Keratinocyte (primary cell): ENCODE measurements around the gene OLFML2B. TPM values are rescaled to one million over a fixed set of nuclear protein-coding genes. Genes with fewer than 3 reads are reported as not detected.

Source experiments
- DNase-seq: peaks from one replicate; pipeline ENCODE4 v3.0.0-alpha.2; 2011; ENCODE audit warnings: low read depth, missing footprints, low spot score
- FAIRE-seq: peaks from 2 replicates; lab custom pipeline; 2011; peaks lifted over from hg19 to GRCh38; lab: Jason Lieb, UNC
- H2AFZ ChIP-seq: 2 replicates; pipeline ENCODE4 v1.6.0; 2012; ENCODE audit warnings: low read length, control low read depth, inconsistent platforms; ENCODE audit not compliant: control insufficient read depth
- H3K27ac ChIP-seq: 2 replicates; pipeline ENCODE4 v1.5.1; 2011; ENCODE audit warnings: low read length; ENCODE audit not compliant: control insufficient read depth, insufficient read depth
- H3K27me3 ChIP-seq: 3 replicates; pipeline ENCODE4 v1.6.0; 2011; ENCODE audit warnings: low read length; ENCODE audit not compliant: control insufficient read depth, insufficient read depth; ENCODE audit errors: extremely low read depth
- H3K36me3 ChIP-seq, 2 experiments: 2 replicates in 1 of 2; 3 replicates in 1 of 2; pipeline ENCODE4 v1.5.1; 2011; ENCODE audit warnings: low read length in 2 of 2, mild to moderate bottlenecking in 1 of 2; ENCODE audit not compliant: control insufficient read depth in 2 of 2, insufficient read depth in 2 of 2; ENCODE audit errors: extremely low read depth in 1 of 2
- H3K4me1 ChIP-seq: 3 replicates; pipeline ENCODE4 v1.5.1; 2011; ENCODE audit warnings: low read length; ENCODE audit not compliant: control insufficient read depth, insufficient read depth; ENCODE audit errors: extremely low read depth
- H3K4me2 ChIP-seq: 3 replicates; pipeline ENCODE4 v1.6.0; 2011; ENCODE audit warnings: low read depth, low read length; ENCODE audit not compliant: control insufficient read depth, insufficient read depth; ENCODE audit errors: extremely low read depth
- H3K4me3 ChIP-seq, 3 experiments: fragments of 200-600 bp in 1 of 3; sonication (generic) in 1 of 3; 2 replicates in 2 of 3; 3 replicates in 1 of 3; pipeline ENCODE4 v1.5.1; 2011 to 2016; ENCODE audit warnings: low read length in 3 of 3, mild to moderate bottlenecking in 3 of 3, control low read depth in 2 of 3, inconsistent platforms in 1 of 3, low read depth in 1 of 3, mixed read lengths in 1 of 3, mixed run types in 1 of 3, moderate library complexity in 1 of 3; ENCODE audit not compliant: control insufficient read depth in 2 of 3, insufficient read depth in 2 of 3; ENCODE audit errors: extremely low read depth in 1 of 3
- H3K79me2 ChIP-seq: 2 replicates; pipeline ENCODE4 v1.6.0; 2012; ENCODE audit warnings: low read length; ENCODE audit not compliant: control insufficient read depth, insufficient read depth
- H3K9ac ChIP-seq: 3 replicates; pipeline ENCODE4 v1.6.0; 2011; ENCODE audit warnings: low read length; ENCODE audit not compliant: control insufficient read depth, insufficient read depth; ENCODE audit errors: extremely low read depth
- H3K9me1 ChIP-seq: 3 replicates; pipeline ENCODE4 v1.6.0; 2011; ENCODE audit warnings: low read length; ENCODE audit not compliant: control insufficient read depth, insufficient read depth; ENCODE audit errors: extremely low read depth
- H3K9me3 ChIP-seq: 2 replicates; pipeline ENCODE4 v1.5.1; 2012; ENCODE audit warnings: low read depth, low read length; ENCODE audit not compliant: control insufficient read depth
- H4K20me1 ChIP-seq: 3 replicates; pipeline ENCODE4 v1.6.0; 2011; ENCODE audit warnings: low read length; ENCODE audit not compliant: control insufficient read depth, insufficient read depth; ENCODE audit errors: extremely low read depth
- CTCF ChIP-seq, 3 experiments: IDR thresholded peaks in 1 of 3; conservative IDR thresholded peaks in 1 of 3; optimal IDR thresholded peaks in 1 of 3; 2 replicates in 2 of 3; 3 replicates in 1 of 3; pipeline versions ENCODE3 to v1.5.1; 2011; ENCODE audit warnings: low read length in 3 of 3, mild to moderate bottlenecking in 3 of 3, moderate library complexity in 2 of 3, control low read depth in 1 of 3, inconsistent platforms in 1 of 3; ENCODE audit not compliant: insufficient read depth in 2 of 3; ENCODE audit errors: extremely low read depth in 1 of 3
- EZH2 ChIP-seq: IDR thresholded peaks from one replicate; pipeline ENCODE4 v1.6.1; 2012; ENCODE audit warnings: inconsistent platforms, mild to moderate bottlenecking, low read length, moderate library complexity
- dilution Hi-C: fragments of 300-500 bp; cut with MboI; formaldehyde crosslinking; loops from one replicate; pipeline ENCODE4 v1.7.0; 2020; ENCODE audit warnings: low sequenced_read_pairs; ENCODE audit not compliant: extremely low pct_ligation_motif_present
- polyA plus RNA-seq, 5 experiments: library from polyadenylated mRNA; depleted of rRNA in 3 of 5; stranded (reverse) in 3 of 5; stranded (forward) in 1 of 5; unstranded in 1 of 5; fragments of >200 nt; gene quantifications; 1 replicate in 1 of 5; 2 replicates in 3 of 5; 3 replicates in 1 of 5; pipeline versions ENCODE4 v1.2.1 to v1.2.3, GENCODE V29; 2011 to 2012; ENCODE audit warnings: missing spikeins in 2 of 5, low read depth in 1 of 5, low replicate concordance in 1 of 5

Gene OLFML2B
- polyA plus RNA-seq, 1 donor (not counting 4 experiments of a cell fraction or from before 2014, with no cell fraction given), result not detected

GRCh38 chr1:161973924-161974845 lies 49.5 kb downstream of the OLFML2B start:
- TF ChIP-seq CTCF (optimal IDR thresholded peaks at IDR 0.05 in 1 of 3, IDR thresholded peaks at IDR 0.05 in 1 of 3, conservative IDR thresholded peaks at IDR 0.05 in 1 of 3; ENCODE audit: extremely low read depth in 1 of 3, insufficient read depth in 2 of 3, low read length in 3 of 3) (no peak), EZH2 (no peak)
- DNase-seq (no peak), FAIRE-seq (no peak)
- Histone ChIP-seq H3K4me1 (no peaks in the 10 kb centered on the region), H3K27me3 (peaks cover 37% of the 10 kb centered on the region), H4K20me1 (no peaks in the 10 kb centered on the region), H3K9me1 (no peaks in the 10 kb centered on the region), H3K79me2 (no peaks in the 10 kb centered on the region), H3K36me3 (no peaks in the 10 kb centered on the region), H2AFZ (no peak overlapping the region), H3K4me3 (no peak overlapping the region), H3K27ac (no peak overlapping the region), H3K9ac (no peak overlapping the region), H3K9me3 (no peaks in the 10 kb centered on the region), H3K4me2 (no peak overlapping the region)
- dilution Hi-C loops, result no loop called here

DNA sequence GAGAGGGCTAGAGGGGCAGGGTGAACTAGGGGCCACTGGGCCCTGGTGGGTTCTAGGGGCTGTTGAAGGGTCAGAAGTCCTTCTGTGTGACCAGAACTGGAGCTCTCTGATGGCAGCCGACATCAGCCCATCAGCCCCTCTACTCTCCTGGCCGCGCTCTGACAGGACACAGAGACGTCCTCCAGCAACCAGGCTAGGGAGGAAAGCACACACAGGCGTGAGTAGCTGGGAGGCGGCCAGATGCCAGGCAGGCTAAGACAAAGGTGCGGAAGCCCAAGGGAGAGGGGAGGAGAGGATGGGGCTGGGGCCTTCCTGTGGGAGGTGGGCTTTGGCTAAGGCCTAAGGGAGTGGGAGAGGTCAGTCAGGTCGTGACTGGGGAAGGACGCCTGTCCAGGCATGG lies 50.8 kb downstream of the OLFML2B start:
- no peak for FAIRE-seq
- Histone ChIP-seq H3K9ac (no peak overlapping the region), H3K4me1 (no peaks in the 10 kb centered on the region), H2AFZ (no peak overlapping the region), H3K4me3 (no peak overlapping the region), H4K20me1 (no peaks in the 10 kb centered on the region), H3K9me1 (no peaks in the 10 kb centered on the region), H3K9me3 (no peaks in the 10 kb centered on the region), H3K27ac (no peak overlapping the region), H3K4me2 (no peak overlapping the region), H3K79me2 (no peaks in the 10 kb centered on the region), H3K36me3 (no peaks in the 10 kb centered on the region), H3K27me3 (peaks cover 29% of the 10 kb centered on the region)
- no peak for DNase-seq
- dilution Hi-C loops, result no loop called here
- TF ChIP-seq EZH2 (no peak), CTCF (optimal IDR thresholded peaks at IDR 0.05 in 1 of 3, IDR thresholded peaks at IDR 0.05 in 1 of 3, conservative IDR thresholded peaks at IDR 0.05 in 1 of 3; ENCODE audit: extremely low read depth in 1 of 3, insufficient read depth in 2 of 3, low read length in 3 of 3) (no peak)
